Hematopoietic multipotent progenitor cell treated with erythropoietin and hydrocortisone succinate and interleukin-3 and kit ligand, for 4 days (in vitro differentiated cells): ENCODE data around the gene PLEKHN1.
A peak's percentile ranks its signal among the peaks of the same experiment; 100 is the strongest.
"Not testable (repeated sequence)": the region's sequence is repeated elsewhere in the genome, so short reads cannot be mapped to it uniquely, and the experiment has no call there.

ENCODE experiments used
- DNase-seq: peaks from one replicate; pipeline ENCODE4 v3.0.0-alpha.2; 2015

Gene PLEKHN1

GRCh38 chr1:963746-964525 lies 2.3 kb upstream of the PLEKHN1 start:
- no peak for DNase-seq

DNA sequence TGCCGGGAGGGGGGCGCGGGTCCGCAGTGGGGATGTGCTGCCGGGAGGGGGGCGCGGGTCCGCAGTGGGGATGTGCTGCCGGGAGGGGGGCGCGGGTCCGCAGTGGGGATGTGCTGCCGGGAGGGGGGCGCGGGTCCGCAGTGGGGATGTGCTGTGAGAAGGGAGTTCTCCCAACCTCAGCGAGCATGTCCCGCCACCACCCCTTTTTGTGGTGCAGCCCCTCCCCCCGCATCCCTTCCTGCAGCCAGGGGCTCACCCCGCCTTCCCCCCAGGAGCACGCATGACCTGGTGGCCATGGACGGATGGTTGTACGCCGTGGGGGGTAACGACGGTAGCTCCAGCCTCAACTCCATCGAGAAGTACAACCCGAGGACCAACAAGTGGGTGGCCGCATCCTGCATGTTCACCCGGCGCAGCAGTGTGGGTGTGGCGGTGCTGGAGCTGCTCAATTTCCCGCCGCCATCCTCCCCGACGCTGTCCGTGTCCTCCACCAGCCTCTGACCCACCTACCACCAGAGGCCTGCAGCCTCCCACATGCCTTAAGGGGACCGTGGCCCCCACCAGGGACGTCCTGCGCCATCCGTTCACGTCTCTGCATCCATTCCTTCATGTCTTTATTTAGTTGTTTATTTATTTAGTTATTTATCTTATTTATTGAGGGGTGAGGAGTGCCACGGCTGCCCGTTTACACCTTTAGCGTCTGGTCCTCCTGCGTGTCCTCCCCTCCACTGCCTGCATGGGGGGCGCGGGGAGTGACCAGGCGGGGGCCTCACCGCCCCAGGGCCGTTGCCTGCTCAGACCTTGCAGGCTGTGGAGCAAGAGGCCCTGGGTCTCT lies 1.4 kb upstream of the PLEKHN1 start:
- no peak for DNase-seq

GRCh38 chr1:965526-966134 lies 652 bp upstream of the PLEKHN1 start:
- no peak for DNase-seq

DNA sequence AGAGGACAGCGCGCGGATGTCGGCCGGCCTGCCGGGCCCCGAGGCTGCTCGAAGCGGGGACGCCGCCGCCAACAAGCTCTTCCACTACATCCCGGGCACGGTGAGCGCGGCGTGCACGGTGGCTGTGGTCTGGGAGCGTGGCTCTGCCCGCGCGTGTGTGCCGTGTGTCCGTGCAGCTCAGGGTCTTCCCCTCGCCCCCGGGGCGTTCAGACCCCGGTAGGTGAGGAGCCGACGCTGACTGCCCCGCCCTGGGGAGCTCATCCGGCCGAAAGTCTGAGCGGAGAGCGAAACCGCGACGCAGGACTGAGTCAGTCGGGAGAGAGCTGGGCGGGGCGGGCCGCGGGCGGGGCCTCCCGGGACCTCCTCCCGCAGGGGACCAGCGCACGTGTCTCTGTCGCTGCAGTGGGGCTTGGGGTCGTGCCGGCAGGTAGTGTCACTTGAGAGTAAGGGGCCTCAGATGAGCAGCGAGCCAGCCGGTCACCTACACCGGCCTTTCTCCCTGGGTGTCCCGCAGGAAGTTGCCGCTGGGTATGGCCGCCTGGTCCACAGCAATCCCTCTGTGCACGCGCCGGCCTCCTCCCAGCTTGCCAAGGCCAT lies 520 bp downstream of the PLEKHN1 start:
- peak; percentile 75 for DNase-seq

DNA sequence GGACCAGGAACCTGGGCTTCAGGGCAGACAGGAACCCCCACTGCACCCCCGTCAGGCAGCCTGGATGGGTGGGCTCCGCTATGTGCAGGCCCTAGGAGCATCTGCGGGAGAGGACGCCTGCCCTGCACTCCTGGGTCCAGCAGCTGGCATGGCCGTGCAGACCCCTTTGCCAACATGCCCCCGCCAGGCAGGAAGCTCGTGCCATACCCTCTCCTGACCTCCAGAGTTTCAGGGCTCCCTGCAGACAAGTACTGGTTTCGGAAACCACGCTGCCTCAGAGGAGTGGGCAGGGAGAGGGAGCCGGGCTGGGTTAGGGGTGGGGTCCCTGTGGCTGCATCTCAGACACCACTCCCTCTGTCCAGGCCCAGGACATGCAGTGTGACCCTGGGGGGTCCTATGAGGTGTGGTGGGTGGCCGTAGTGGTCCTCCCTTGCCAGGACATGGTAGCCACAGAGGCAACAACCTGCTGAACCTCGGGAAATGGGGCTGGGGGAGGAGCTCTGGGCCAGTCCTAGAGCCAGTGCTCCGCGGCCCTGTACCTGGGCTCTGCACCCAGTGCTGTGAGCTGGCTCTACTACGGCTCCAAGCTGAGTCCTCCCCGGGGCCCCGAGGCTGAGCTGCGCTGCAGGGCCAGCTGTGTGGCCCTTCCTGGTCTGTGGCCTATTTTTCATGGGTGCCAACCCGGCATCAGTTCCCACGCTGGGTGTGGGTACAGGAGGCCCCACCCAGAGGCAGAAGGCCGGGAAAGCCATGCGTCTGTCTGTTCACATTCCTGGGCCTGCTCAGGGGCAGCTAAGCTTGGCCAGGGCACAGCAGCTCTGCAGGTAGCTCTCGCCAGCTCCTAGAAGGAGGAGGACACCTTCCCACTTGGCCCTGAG lies 1.4 kb downstream of the PLEKHN1 start:
- DNase-seq = no peak

- DNase-seq = no peak
Measured at GRCh38 chr1:969260-969855, 3.1 kb downstream of the PLEKHN1 start.

DNA sequence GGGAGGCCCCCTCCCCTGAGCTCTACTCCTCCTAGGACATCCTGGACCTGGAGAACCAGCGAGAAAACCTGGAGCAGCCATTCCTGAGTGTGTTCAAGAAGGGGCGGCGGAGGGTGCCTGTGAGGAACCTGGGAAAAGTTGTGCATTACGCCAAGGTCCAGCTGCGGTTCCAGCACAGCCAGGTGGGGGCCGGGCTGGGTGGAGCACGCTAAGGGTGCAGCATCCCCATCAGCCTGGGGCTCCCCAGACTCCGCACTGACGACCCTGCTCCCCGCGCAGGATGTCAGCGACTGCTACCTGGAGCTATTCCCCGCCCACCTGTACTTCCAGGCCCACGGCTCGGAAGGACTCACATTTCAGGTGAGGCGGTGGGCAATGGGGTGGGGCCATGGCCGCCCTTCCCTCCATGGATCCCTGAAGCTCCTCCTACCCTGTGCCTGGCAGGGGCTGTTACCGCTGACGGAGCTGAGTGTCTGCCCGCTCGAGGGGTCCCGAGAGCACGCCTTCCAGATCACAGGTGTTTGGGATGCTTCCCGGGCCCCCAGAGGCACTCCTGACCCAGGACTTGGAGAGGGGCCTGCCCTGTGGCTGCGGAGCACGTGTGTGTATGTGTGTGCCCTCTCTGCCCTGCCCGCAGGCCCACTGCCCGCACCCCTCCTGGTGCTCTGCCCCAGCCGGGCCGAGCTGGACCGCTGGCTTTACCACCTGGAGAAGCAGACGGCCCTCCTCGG lies 4.1 kb downstream of the PLEKHN1 start:
- DNase-seq = no peak

DNA sequence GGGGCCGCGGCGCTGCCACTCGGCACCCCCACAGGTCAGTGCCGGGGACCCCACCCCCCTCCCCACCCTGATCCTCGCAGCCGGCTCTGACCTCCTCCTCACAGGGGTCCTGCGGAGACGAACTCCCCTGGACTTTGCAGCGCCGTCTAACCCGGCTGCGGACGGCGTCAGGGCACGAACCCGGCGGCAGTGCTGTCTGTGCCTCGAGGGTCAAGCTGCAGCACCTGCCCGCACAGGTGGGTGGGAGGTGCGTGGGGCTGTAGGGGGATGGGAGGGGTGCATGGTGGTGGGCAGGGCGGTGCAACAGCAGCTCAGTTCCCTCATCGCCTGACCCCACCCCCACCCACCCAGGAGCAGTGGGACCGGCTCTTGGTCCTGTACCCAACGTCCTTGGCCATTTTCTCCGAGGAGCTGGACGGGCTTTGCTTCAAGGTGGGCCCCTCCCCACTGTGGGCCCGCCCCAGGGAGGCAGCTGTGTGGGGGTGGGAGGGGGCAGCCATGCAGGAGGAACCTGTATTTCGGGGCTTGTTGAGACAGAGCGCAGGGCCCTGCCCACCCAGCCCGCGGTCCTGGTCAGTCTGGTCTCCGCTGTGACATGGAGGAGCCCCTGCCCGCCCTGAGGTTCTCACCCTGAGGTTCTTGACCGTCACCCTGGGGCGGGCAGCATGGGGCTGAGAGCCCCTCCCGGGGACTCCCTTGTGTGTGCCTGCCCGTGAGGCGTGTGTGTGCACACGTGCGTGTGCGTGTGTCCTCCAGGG lies 4.9 kb downstream of the PLEKHN1 start:
- no peak for DNase-seq

GRCh38 chr1:971751-972506 lies 5.6 kb downstream of the PLEKHN1 start:
- DNase-seq = no peak

- DNase-seq = no peak
Measured at GRCh38 chr1:972726-973458, 6.6 kb downstream of the PLEKHN1 start.

- DNase-seq = no peak
Measured at GRCh38 chr1:973459-974292, 7.4 kb downstream of the PLEKHN1 start.

DNA sequence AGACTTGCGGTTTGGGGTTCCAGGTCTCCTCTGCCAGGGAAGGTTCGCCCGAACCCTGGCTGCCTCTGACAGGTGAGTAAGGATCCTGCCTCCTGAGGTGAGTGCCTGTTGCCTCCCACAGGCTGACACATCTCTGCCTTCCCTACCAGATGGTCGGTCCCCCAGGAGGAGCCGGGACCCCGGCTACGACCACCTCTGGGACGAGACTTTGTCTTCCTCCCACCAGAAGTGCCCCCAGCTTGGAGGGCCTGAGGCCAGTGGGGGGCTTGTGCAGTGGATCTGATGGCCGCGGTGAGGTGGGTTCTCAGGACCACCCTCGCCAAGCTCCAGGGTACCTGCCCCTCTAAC lies 8.0 kb downstream of the PLEKHN1 start:
- no peak for DNase-seq

- DNase-seq = no peak
Measured at GRCh38 chr1:974687-975328, 8.5 kb downstream of the PLEKHN1 start.

DNA sequence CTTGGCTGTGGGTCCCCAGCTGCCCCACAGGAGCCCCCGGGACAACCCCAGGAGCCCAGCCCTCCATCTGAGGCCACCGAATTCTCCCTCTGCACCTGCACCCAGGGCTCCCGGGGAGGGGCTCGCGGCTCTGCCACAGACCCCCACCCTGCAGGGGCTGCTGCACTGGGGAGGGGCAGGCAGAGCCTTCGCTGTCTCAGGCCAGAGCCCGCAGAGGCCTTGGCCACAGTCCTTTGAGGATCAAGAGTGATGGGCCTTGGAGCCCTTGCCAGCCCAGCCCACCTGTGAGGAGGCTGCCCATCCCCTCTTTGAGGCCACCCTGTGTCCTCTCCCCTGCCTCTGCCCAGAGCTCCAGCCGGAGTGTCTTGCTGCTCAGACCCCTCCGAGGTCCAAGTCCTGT lies 9.1 kb downstream of the PLEKHN1 start:
- DNase-seq = no peak

DNA sequence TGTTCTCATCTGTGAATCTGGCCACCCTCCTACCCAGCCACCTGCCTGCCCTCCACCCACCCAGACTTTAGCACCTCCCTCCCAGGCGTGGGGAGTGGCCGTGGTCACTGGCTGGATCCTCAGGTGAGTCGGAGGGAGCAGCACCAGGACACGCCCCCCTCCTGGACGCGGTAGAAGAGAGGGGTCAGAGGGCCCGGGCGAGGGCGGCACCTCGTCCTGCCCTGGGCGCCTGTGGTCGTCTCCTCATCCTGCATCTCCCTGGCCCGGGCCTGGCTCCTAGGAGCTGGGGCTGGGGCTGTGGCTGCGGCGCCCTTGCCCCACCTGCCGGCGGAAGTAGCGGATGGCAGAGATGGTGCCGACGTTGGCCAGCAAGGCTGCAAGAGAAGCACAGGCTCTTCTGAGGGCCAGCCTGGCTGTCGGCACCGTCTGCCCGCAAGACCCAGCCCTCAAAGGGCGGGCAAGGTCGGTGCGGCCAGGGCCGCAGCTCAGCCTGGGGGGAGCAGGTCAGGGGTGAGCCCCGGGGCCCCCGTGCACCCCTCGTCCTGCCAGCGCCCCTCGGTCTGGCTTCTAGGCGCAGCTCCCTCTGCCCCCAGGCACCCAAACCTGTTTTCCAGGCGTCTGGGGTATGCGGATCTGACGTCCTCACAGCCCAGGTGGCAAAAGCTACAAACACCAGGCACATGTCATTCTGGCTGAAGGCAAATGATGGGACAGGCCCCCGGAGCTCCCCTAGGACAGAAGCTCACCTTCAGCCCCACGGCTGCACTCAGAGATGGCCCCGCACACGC lies 9.8 kb downstream of the PLEKHN1 start:
- peak; percentile 78 for DNase-seq

DNA sequence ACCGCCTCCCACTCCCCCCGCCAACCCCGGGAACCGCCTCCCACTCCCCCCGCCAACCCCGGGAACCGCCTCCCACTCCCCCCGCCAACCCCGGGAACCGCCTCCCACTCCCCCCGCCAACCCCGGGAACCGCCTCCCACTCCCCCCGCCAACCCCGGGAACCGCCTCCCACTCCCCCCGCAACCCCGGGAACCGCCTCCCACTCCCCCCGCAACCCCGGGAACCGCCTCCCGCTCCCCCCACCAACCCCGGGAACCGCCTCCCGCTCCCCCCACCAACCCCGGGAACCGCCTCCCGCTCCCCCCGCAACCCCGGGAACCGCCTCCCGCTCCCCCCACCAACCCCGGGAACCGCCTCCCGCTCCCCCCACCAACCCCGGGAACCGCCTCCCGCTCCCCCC lies 10.5 kb downstream of the PLEKHN1 start:
- DNase-seq = not testable (repeated sequence)
